Activated T-cell treated with anti-CD3 and anti-CD28 coated beads for 4 hours (primary cell): Measurements from ENCODE around the gene TRAF4.
A peak's percentile ranks its signal among the peaks of the same experiment; 100 is the strongest.
"Not testable (repeated sequence)": the region's sequence is repeated elsewhere in the genome, so short reads cannot be mapped to it uniquely, and the experiment has no call there.

Source experiments
- DNase-seq: peaks from one replicate; pipeline ENCODE4 v3.0.0-alpha.2; 2020

The TRAF4 gene

DNA sequence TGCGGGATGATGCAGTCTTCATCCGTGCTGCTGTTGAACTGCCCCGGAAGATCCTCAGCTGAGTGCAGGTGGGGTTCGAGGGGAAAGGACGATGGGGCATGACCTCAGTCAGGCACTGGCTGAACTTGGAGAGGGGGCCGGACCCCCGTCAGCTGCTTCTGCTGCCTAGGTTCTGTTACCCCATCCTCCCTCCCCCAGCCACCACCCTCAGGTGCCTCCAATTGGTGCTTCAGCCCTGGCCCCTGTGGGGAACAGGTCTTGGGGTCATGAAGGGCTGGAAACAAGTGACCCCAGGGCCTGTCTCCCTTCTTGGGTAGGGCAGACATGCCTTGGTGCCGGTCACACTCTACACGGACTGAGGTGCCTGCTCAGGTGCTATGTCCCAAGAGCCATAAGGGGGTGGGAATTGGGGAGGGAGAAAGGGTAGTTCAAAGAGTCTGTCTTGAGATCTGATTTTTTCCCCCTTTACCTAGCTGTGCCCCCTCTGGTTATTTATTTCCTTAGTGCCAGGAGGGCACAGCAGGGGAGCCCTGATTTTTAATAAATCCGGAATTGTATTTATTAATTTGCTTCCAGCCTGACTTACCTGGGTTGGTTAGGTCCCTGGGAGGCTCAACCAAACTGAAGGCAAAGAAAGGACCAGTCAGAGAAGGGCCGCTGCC lies 5.8 kb downstream of the TRAF4 start:
- DNase-seq = no peak

DNA sequence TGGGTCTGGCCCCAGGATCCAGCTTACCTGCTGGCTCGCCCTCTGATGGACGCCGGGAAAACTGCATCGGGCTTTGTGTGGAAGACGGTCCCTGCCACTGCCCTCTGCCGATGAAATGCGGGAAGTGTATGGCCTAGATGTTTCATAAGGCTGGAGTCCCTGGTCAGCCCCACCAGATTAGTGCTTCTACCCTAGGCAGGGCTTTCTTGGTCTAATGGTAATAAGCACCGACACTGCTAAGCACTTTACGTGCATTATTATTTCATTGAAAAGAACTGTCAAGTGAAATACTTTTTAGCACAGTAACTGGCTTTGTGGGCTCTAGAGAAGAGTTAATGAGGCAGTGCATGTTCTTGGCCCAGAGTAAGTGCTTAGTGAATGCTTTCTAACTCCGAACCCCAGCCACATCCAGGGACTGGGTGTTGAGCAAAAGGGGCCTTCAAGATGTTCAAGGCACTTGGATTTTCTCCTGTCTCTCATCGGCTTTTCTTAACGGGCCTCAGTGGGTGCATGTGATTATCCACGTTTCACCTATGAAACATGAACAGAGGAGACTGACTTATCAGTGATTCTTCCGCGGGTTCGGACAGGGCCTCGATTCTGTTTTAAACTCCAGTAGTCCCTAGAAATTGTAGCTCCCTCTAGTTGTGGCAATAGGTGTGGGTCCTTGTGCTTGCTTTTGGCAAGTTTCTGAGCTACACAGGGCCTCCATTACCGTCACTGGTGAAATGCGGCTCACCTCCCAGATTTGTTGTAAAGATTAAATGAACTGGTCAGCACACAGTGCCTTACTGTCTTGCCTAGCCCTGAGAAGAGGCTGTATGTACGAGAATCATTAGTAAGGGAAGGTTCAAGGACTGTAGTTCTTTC lies 6.6 kb downstream of the TRAF4 start:
- peak; percentile 83 for DNase-seq

DNA sequence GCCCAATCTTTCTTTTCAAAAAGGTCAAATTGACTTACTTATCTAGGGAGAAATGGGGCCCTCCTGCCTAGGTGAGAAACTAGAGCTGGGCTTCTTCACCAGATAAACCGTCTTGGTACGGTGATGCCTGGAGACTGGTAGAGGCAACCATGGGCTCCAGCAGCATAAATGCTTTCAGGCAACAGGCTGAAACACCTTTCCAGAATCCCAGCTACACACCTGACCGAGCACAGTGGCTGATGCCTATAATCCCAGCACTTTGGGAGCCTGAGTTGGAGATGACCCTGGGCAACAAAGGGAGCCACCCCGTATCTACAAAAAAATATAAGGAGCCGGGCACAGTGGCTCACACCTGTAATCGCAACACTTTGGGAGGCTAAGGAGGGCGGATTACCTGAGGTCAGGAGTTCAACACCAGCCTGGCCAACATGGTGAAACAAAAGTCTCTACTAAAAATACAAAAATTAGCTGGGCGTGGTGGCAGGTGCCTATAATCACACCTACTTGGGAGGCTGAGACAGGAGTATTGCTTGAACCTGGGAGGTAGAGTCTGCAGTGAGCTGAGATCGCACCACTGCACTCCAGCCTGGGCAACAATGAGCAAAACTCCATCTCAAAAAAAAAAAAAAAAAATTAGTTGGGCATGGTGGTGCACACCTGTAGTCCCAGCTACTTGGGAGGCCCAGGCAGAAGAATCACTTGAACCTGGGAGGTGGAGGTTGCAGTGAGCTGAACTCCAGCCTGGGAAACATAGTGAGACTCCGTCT lies 8.0 kb downstream of the TRAF4 start:
- DNase-seq = no peak

DNA sequence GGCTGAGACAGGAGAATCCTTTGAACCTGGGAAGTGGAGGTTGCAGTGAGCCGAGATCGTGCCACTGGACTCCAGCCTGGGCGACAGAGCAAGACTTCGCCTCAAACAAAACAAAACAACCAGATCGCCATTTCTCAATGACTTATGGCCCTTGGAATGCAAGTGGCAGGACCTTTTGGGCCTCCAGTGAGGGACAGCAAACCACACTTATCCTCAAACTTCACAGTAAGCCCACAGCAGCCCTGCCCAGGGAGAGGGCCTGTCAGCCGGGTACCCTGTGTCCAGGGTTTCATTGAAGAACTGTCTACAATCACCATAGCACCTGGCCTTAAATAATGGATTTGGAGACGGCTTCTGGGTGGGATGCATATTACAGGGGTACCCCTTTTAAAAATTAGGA lies 11.7 kb downstream of the TRAF4 start:
- DNase-seq = no peak

DNA sequence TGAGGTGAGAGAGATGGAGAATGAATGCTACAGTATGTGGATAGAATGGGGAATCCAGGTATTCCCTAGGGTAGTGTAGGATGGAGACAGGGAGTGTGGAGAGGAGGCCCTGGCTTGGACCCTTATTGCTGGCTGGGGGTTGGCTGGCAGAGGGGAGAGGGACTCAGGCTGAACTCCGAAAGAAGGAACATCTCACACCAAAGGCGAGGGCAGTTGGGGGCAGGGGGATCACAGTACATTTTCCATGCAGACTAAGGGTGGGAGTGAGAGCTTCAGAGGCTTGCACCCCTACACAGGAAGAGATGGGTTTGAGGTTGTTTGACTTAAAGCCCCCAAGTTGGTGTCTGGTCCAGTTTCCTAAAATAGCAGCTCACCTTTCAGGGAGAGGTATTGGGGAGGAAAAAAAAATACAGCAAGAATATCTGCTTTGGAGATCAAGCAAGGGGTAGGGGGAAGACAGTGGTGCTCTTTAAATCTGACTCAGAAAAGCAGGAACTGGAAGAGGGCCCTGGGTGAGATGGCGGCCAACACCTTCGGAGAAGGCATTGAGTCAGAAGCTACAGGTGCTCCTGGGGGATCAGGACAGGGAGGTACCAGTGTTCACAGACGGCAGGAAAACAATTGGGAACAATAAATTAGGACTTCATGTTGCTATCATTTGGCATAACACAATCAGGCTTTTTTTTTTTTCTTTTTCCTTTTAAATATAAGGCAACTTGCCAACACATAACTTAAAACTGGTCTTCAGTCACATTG lies 12.4 kb downstream of the TRAF4 start:
- no peak for DNase-seq

DNA sequence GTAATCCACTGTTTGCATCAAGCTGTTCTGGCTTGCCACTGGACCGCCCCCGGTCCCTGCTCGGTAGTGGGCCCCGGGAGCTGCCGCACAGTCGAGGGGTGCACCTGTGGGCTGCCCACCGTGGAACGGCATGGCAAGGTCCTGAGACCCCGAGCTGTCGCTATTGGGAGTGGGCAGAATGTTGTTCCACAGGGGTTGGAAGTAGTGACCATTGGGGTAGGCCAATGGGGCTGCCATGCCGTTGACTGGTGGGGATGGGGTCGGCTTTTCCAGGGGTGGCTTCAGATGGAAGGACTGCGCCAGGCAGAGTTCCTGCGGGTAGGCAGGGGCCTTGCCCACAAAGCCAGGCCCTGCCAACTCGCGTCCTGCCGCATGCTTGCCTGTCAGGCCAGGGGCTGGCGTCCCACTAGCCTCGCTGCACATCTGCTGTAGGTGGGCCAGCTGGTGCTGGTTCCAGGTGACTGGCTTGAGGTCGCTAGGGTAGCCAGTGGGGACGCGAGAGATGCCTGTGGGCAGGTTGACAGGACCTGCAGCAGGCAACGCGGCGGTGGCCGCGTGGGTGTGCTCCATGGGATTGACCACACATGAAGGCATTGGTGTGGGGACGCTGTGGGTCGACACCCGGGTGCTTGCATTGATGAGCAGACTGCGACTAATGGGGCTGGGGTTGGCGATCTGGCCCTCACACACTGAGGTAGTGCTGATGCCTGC lies 14.8 kb downstream of the TRAF4 start:
- no peak for DNase-seq

DNA sequence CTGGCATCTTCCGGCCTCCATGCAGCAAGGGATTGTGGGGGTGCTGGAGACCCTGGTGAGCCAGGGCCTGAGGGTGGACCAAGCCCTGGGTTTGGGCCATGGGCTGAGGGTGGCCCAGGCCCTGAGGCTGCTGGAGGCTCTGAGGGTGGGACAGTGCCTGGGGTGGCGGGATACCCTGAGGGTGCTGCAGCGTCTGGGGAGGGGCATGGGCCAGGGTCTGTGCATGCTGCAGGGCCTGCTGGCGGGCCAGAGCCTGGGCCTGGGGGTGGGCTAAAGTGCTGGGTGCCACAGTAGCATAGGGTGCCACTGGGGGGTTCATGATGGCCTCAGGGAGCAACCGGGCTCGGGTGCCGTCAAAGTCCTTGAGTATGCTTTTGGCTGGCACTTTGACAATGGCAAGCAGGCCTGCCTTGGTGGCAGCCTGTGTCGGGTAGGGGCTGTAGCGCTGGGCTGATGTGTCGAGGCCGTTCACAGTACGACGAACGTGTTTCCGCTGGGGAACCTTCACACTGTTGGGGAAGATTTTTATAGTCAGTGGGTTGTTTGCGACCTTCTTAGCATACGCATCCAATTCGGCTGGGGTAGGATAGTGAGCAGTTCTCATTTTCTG lies 15.6 kb downstream of the TRAF4 start:
- no peak for DNase-seq

DNA sequence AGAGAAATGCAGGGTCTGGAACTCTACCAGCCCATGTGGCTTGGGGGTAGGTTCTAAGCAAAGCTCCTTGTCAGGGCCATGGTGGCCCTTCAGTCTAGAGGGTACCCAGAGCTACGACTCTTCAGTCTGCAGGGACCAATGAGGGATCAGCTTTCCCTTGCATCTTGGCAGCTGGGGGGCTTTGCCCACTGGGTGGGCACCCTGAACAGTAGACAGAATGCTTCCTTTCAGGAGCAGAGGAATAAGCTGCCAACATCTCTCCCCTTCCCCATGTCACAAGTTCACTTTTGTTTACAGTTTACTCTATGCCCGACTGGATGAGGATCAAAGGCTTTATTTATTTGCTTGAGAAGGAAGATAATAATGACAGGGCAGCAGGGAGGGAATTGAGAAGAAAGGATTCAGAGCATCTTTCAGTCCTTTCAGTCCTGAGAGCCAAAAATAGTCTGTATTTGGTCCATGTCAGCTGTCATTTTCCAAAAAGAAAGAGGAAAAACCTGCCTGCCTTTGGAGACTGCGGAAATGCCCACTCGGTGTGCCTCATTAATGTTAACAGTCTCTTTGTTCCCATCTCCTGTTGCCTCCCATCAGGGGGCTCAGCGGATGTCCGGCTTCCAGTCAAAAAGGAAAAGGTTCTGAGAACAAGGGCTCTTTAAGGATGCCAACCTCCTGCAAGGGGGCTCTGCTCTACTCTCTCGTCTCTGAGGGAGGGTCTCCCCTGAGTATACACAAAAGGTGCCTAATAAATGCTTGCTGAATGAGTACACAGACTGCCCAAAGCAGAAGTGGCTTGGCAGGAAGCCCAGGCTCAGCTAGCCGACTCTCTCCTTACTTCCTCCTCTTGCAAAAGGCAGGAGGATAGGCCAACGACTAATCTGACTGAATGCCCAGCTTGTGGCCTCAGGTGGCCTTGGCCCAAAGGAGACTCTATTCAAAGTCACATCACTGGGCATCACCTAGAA lies 17.1 kb downstream of the TRAF4 start:
- no peak for DNase-seq

DNA sequence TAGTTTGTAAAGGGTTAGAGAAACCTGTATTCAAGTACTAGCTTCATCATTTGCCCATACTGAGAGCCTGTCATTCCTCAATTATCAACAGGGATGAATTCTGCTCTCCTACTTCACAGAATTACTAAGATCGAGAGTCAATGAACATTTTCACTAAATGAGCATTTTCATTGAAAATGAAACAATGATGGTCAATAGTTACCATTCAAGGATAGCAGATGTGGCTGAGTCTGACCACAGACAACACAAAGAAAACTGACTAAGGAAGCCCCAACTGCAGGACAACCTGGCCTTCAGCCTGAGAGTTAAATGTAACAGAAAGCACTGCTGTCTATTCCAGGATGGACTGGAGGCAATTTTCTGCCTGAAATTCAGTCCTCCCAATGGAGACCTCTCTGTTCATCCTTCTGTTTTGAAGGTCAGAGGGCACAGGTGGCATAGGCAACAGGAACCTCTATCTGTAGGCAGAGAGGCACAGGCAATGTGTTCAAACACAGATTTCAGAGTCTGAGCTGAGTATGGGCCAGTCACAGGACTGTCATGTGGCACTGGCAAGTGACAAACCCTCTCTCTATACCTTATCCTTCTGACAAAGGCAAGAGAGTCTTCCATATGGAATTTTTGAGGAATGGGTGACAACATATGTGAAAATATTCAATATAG lies 19.5 kb downstream of the TRAF4 start:
- DNase-seq = no peak

DNA sequence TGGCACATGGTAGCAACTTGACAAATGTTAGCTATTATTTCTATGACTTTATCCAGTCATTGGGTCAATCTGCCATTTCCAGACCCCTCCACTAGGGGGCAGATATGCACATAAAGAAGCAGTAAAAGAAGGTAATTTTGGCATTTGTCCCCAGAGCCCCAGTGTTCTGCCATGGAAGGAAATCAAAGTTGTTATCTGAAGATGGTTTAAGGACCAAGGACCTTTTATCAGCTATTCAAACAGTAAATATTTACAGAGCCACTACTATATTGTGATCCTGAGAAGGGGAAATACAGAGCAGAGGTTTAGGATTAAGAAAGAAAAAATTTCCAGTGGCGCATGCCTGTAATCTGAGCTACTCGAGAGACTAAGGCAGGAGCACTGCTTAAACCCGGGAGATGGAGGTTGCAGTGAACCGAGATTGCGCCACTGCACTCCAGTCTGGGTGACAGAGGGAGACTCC lies 20.0 kb downstream of the TRAF4 start:
- DNase-seq = peak; percentile 79

DNA sequence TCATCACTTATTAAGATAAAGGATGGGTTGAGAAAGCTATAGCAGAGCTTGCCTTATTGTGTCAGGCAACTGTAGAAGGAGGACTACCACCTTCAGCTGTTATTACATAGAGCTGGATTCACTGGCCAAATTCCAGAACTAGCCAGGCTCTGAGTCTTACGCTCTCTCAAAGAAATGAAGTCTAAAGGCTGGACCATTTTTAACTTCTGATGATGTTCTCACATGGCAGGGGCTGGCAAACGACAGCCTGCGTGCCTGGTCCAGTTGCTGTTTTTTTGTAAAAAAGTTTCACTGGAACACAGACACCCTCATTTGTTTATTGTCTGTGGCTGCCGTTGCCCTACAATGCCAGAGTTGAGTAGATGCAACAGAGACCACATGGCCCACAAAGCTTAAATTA lies 21.2 kb downstream of the TRAF4 start:
- no peak for DNase-seq

DNA sequence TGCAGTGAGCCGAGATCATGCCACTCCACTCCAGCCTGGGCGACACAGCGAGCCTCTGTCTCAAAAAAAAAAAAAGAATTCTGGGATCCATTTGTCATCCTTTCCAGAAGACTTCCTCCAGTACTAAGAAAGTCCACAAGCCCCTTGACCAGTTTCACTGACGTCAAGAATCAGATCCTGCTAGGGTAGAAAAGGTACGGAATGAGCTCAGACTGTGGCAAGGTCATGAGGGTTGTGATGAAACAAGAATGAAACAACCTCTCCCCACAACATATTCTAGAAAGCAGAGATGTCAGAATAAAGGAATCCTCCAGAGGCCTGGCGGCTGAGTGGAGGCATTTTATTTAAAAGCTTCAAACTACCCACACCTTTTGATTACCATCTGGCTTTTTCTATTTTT lies 29.9 kb downstream of the TRAF4 start:
- DNase-seq = no peak

DNA sequence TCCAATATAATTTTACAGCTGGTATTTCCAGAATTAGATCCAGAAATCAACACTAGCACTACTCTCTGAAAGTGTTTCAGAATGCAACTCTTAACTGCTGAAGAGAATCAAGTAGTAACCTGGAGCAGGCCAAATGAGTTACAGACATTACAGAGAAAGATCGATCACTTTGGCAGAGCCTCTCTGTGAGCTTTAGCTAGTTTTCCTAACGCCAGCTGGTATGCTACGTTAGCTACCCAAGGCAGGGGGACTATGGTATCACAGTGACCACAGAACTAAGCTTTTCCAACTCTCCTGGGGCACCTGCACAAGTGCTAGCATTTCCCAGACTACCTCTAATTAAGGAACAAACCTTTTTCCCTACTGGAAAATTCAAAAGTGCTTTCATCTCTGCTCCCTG lies 30.4 kb downstream of the TRAF4 start:
- DNase-seq = no peak

DNA sequence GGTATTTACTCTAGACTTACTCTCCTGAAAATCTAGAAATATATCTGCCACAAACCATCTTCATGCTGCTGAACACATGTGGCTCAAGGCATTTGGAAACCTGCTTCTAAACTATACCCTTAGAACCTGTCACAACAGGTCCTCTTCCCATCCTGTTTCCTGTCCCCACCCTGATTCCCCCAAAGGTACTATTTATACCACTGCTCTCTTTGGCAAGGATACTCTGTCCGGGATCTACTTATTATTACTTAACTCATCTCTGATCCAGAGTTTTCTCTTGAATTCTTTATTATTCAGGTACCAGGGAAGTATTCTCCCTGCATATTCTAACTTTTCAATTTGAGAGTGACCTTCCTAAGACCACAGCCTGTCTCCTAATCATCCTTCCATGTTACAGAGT lies 33.4 kb downstream of the TRAF4 start:
- DNase-seq = no peak

DNA sequence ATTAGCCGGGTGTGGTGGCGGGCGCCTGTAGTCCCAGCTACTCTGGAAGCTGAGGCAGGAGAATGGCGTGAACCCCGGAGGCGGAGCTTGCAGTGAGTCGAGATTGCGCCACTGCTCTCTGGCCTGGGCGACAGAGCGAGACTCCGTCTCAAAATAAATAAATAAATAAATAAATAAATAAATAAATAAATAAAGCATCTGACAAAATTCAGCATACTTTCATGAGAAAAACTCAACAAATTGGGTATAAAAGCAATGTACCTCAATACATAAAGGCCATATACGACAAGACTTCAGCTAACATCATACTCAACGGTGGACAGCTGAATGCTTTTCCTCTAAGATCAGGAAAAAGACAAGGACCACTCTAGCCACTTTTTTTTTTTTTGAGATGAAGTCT lies 35.8 kb downstream of the TRAF4 start:
- not testable (repeated sequence) for DNase-seq

DNA sequence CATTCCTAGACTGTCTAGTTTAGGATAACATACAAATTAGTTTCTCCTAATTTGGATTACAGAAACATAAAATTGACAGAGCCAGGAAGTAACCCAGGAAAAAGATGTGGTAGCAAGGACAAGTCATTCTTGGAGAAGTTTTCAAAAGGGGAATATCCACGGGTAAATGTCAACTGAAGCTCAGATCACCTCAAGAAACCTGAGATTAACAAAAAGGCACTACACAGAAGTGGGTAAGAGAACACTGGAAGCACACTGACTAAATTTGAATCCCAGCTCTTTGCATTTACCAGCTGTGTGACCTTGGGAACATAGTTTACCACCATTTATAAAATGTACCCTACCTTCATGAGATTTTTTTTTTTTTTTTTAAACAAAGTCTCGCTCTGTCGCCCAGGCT lies 39.4 kb downstream of the TRAF4 start:
- DNase-seq = no peak

DNA sequence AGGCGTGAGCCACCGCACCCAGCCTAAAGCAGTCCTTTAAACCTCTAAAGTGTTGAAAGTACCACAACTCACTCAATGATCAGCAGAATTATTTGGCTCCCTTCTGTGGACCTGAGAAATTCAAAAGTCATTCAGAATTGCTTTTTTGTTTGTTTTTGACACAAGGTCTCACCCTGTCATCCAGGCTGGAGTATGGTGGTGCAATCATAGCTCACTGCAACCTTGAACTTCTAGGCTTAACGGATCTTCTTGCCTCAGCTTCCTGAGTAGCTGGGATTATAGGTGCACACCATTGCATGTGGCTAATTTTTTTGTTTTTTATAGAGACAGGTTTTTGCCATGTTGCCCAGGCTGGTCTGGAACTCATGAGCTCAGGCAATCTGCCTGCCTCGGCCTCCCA lies 44.3 kb downstream of the TRAF4 start:
- no peak for DNase-seq

DNA sequence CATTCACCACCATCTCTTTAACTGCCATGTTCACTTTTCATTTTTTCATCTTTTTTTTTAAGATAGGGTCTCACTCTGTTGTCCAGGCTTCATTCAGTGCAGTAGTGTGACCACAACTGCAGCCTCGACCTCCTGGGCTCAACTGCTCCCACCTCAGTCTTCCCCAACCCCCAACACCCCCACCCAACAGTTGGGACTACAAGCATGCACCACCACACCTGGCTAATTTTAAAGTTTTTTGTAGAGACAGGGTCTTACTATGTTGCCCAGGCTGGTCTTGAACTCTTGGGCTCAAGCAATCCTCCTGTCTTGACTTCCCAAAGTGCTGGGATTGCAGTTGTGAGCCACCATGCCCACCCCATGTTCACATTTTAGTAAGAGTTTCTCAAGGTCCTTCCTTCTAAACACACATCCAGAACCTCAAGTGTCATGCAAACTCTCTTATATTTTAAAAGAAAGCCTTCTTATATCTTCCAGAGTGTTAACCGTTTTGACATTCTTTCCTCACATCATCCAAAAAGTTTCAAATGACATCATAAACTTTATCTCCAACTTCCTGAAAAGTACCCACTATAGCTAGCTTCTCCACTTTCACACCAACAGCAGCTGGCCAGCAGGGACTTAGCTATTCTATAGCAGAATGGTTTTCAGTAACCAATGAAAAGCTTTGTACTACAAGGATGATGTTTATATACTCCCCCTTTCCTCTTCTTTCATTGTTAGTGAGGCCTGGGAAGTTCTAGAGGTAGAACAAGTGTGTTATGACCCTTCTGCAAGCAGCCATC lies 49.3 kb downstream of the TRAF4 start:
- DNase-seq = no peak

DNA sequence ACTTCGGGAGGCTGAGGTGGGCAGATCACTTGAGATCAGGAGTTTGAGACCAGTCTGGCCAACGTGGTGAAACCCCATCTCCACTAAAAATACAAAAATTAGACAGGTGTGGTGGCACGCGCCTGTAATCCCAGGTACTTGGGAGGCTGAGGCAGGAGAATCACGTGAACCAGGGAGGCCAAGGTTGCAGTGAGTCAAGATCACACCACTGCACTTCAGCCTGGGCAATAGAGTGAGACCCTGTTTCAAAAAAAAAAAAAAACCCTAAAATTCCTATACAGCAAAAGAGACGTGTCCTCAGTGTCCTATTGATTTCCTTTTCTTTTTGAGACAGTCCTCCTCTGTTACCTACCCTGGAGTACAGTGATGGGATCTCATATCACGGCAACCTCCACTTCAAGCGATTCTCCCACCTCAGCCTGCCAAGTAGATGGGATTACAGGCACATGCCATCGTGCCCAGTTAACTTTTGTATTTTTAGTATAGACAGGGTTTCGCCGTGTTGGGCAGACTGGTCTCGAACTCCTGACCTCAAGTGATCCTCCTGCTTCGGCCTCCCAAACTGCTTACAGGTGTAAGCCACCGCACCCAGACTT lies 51.1 kb downstream of the TRAF4 start:
- DNase-seq = not testable (repeated sequence)
